Upper lobe of left lung (tissue), 4 donors: Measurements from ENCODE around the gene CCM2.

Experiments used
- POLR2A ChIP-seq, 4 donors: fragments of 450-650 bp; IDR thresholded peaks; one replicate each; pipeline ENCODE4 v1.5.1; 2016 to 2017; ENCODE audit warnings: antibody characterized with exemption in 4 of 4, mild to moderate bottlenecking in 2 of 4
- TF ChIP-seq, protein P1 (sequence below), 6 experiments: fragments of 450-650 bp in 4 of 6; fragments of 200-600 bp in 2 of 6; sonication (generic) in 2 of 6; IDR thresholded peaks; one replicate each; pipeline ENCODE4 v1.5.1; 2016 to 2019; ENCODE audit warnings: antibody characterized with exemption in 6 of 6

DNA sequence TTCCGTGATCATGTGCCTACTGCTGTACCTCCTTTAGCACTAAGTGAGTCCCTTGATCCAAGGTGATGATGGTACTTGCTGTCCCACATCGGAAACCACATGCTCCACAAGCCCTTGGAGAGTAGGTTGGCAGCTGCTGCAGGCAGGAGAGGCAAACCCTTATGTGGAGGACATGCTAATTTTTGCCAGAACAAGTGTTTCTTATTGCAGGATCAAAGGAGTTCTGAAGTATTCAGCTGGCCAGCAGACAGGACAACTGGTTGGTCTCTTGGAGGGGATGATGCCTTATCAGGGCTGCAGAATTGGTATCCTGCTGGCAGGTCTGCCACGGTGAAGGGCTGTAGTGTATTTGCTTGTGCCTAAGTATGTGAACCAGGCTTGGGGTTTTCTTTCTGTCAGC is 52.0 kb downstream of the CCM2 start:
- no peak for TF ChIP-seq POLR2A (IDR thresholded peaks at IDR 0.05)
- TF ChIP-seq, protein P1, sequence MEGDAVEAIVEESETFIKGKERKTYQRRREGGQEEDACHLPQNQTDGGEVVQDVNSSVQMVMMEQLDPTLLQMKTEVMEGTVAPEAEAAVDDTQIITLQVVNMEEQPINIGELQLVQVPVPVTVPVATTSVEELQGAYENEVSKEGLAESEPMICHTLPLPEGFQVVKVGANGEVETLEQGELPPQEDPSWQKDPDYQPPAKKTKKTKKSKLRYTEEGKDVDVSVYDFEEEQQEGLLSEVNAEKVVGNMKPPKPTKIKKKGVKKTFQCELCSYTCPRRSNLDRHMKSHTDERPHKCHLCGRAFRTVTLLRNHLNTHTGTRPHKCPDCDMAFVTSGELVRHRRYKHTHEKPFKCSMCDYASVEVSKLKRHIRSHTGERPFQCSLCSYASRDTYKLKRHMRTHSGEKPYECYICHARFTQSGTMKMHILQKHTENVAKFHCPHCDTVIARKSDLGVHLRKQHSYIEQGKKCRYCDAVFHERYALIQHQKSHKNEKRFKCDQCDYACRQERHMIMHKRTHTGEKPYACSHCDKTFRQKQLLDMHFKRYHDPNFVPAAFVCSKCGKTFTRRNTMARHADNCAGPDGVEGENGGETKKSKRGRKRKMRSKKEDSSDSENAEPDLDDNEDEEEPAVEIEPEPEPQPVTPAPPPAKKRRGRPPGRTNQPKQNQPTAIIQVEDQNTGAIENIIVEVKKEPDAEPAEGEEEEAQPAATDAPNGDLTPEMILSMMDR (IDR thresholded peaks at IDR 0.05): no peak
